DOHH2 (cell line): Measurements from ENCODE around the gene FADS6.
"Not testable (repeated sequence)": the region's sequence is repeated elsewhere in the genome, so short reads cannot be mapped to it uniquely, and the experiment has no call there.

Experiments
- H3F3A ChIP-seq: fragments of 200-600 bp; sonication (generic), shearing (Covaris generic); 2 replicates; pipeline ENCODE4 v1.6.0; 2016; ENCODE audit warnings: antibody characterized with exemption, mild to moderate bottlenecking; ENCODE audit not compliant: control insufficient read depth, insufficient read depth
- H3K27ac ChIP-seq: fragments of 200-600 bp; sonication (generic); 2 replicates; pipeline ENCODE4 v1.5.1; 2014; ENCODE audit warnings: low read depth, mild to moderate bottlenecking, low read length, moderate library complexity
- H3K27me3 ChIP-seq: fragments of 200-600 bp; sonication (generic); 2 replicates; pipeline ENCODE4 v1.6.1; 2014; ENCODE audit warnings: mild to moderate bottlenecking, low read length, mixed read lengths; ENCODE audit not compliant: control insufficient read depth
- H3K36me3 ChIP-seq: fragments of 200-600 bp; sonication (generic); 2 replicates; pipeline ENCODE4 v1.6.1; 2014; ENCODE audit warnings: mild to moderate bottlenecking, low read length, moderate library complexity, mixed read lengths; ENCODE audit not compliant: control insufficient read depth
- H3K4me1 ChIP-seq: fragments of 200-600 bp; sonication (generic); 2 replicates; pipeline ENCODE4 v1.6.1; 2014; ENCODE audit warnings: mild to moderate bottlenecking, low read length, mixed read lengths; ENCODE audit not compliant: control insufficient read depth
- H3K4me2 ChIP-seq: fragments of 200-600 bp; sonication (generic); 2 replicates; pipeline ENCODE4 v1.6.0; 2014; ENCODE audit warnings: mild to moderate bottlenecking, low read length, moderate library complexity
- H3K4me3 ChIP-seq: fragments of 200-600 bp; sonication (generic); 2 replicates; pipeline ENCODE4 v1.5.1; 2014; ENCODE audit warnings: mild to moderate bottlenecking, low read length, mixed read lengths
- H3K79me2 ChIP-seq: fragments of 200-600 bp; sonication (generic); 2 replicates; pipeline ENCODE4 v1.6.1; 2014; ENCODE audit warnings: mild to moderate bottlenecking, low read length, mixed read lengths; ENCODE audit not compliant: control insufficient read depth
- H3K9me2 ChIP-seq: fragments of 200-600 bp; sonication (generic); replicated peaks from 2 replicates; pipeline ENCODE4 v1.6.1; 2014; ENCODE audit warnings: mild to moderate bottlenecking, low read length, mixed read lengths; ENCODE audit not compliant: control insufficient read depth
- H3K9me3 ChIP-seq: fragments of 200-600 bp; sonication (generic); 2 replicates; pipeline ENCODE4 v1.6.1; 2014; ENCODE audit warnings: antibody characterized with exemption, low read length, mixed read lengths; ENCODE audit not compliant: control insufficient read depth, insufficient read depth
- H4K20me1 ChIP-seq: fragments of 200-600 bp; sonication (generic); 2 replicates; pipeline ENCODE4 v1.6.0; 2014; ENCODE audit warnings: low read depth, mild to moderate bottlenecking, antibody characterized with exemption, low read length, moderate library complexity; ENCODE audit not compliant: control insufficient read depth, insufficient read depth
- CTCF ChIP-seq: fragments of 200-600 bp; sonication (generic); IDR thresholded peaks from one replicate; pipeline ENCODE4 v1.5.1; 2014; ENCODE audit warnings: antibody characterized with exemption, mild to moderate bottlenecking, low read depth, low read length; ENCODE audit not compliant: poor library complexity, severe bottlenecking
- EZH2phosphoT487 ChIP-seq: fragments of 200-600 bp; sonication (generic); IDR thresholded peaks from 2 replicates; pipeline ENCODE4 v1.6.1; 2017; ENCODE audit warnings: borderline replicate concordance, mild to moderate bottlenecking, antibody characterized with exemption, low read length, moderate library complexity, mixed read lengths

Gene FADS6

DNA sequence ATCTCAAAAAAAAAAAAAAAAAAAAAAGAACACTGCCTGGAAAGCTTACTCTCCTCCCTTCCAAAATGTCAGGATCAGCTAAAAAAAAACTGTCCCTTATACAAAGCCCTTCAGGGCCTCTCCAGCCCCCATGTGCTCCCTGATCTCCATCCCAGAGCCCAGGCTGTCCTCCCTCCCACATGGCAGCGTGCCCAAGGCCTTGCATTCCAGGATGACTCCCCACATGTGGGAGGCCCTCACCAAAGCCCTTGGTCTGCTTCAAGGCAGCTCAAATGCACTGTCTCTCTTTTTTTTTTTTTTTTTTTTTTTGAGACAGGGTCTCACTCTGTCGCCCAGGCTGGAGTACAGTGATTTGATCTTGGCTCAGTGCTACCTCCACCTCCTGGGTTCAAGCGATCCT, 22.9 kb downstream of the FADS6 start:
- peaks cover 7% of the 10 kb centered on the region for H3F3A ChIP-seq
- H3K9me3 ChIP-seq, result no peaks in the 10 kb centered on the region
- TF ChIP-seq CTCF (no peak), EZH2phosphoT487 (no peak)
- 0 out of 2 replicates have a peak, but pooled peaks cover 3% of the 10 kb centered on the region for H3K36me3 ChIP-seq
- peaks cover 11% of the 10 kb centered on the region for H3K79me2 ChIP-seq
- no peaks in the 10 kb centered on the region for H4K20me1 ChIP-seq
- H3K4me1 ChIP-seq, result peaks cover 18% of the 10 kb centered on the region
- no peak overlapping the region for H3K4me2 ChIP-seq
- H3K4me3 ChIP-seq, result no peak overlapping the region
- H3K27ac ChIP-seq, result no peak overlapping the region
- H3K9me2 ChIP-seq, result no peaks in the 10 kb centered on the region
- H3K27me3 ChIP-seq, result no peaks in the 10 kb centered on the region

GRCh38 chr17:74870028-74870427, 23.4 kb downstream of the FADS6 start:
- Histone ChIP-seq H3K79me2 (peaks cover 11% of the 10 kb centered on the region), H3K4me1 (peaks cover 18% of the 10 kb centered on the region)
- H3K9me3 ChIP-seq, H3K4me2 ChIP-seq, H4K20me1 ChIP-seq, H3K36me3 ChIP-seq, H3K4me3 ChIP-seq, H3F3A ChIP-seq, H3K27me3 ChIP-seq, H3K27ac ChIP-seq, H3K9me2 ChIP-seq: not testable (repeated sequence)

DNA sequence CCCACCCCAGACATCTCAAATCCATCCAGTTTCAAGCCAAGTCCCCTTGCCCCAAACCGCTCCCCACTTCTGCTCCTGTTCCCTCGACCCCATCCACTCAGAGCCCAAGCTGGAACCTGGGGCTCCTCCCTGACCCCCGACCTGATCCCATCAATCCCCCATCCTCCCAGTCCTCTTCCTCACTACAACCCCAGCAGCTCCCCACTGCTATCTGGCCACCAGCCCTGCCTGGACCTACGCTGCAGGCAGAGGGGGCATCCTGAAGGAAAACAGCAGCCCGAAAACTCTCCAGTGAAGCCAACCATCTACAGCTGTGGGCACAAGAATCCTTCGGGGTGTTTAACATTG, 24.6 kb downstream of the FADS6 start:
- Histone ChIP-seq H3K4me2 (no peak overlapping the region), H3K4me1 (peaks cover 10% of the 10 kb centered on the region), H3K9me2 (no peaks in the 10 kb centered on the region), H3F3A (0 out of 2 replicates have a peak, but pooled peaks cover 2% of the 10 kb centered on the region), H3K79me2 (peaks cover 8% of the 10 kb centered on the region), H3K9me3 (no peaks in the 10 kb centered on the region), H3K27me3 (no peaks in the 10 kb centered on the region), H3K36me3 (0 out of 2 replicates have a peak, but pooled peaks cover 3% of the 10 kb centered on the region), H4K20me1 (no peaks in the 10 kb centered on the region), H3K27ac (no peak overlapping the region), H3K4me3 (no peak overlapping the region)
- no peak for TF ChIP-seq EZH2phosphoT487
- TF ChIP-seq CTCF, result no peak

- no peaks in the 10 kb centered on the region for H3K9me2 ChIP-seq
- H3K27ac ChIP-seq, result no peak overlapping the region
- H3K27me3 ChIP-seq, result no peaks in the 10 kb centered on the region
- TF ChIP-seq CTCF (no peak), EZH2phosphoT487 (no peak)
- no peaks in the 10 kb centered on the region for H4K20me1 ChIP-seq
- H3K4me2 ChIP-seq, result no peak overlapping the region
- peaks cover 9% of the 10 kb centered on the region for H3K4me1 ChIP-seq
- H3K4me3 ChIP-seq, result no peak overlapping the region
- H3K36me3 ChIP-seq, result 0 out of 2 replicates have a peak, but pooled peaks cover under 1% of the 10 kb centered on the region
- 0 out of 2 replicates have a peak, but pooled peaks cover 2% of the 10 kb centered on the region for H3F3A ChIP-seq
- peaks cover 4% of the 10 kb centered on the region; the same call in 1 of the 2 replicates for H3K79me2 ChIP-seq
- no peaks in the 10 kb centered on the region for H3K9me3 ChIP-seq
Measured at GRCh38 chr17:74868251-74868907, 25.1 kb downstream of the FADS6 start.
